AG09309 (cell line): ENCODE results near the gene TMPRSS13.
"Not testable (repeated sequence)": the region's sequence is repeated elsewhere in the genome, so short reads cannot be mapped to it uniquely, and the experiment has no call there.

Source experiments
- DNase-seq: peaks from one replicate; pipeline ENCODE4 v3.0.0-alpha.2; 2010; ENCODE audit warnings: low read depth
- H3K4me3 ChIP-seq: 2 replicates; pipeline ENCODE4 v1.5.1; 2011; ENCODE audit warnings: mild to moderate bottlenecking, low read depth, low read length, moderate library complexity; ENCODE audit not compliant: control insufficient read depth
- CTCF ChIP-seq: IDR thresholded peaks from 2 replicates; pipeline ENCODE4 v1.5.1; 2011; ENCODE audit warnings: mild to moderate bottlenecking, low read depth, low read length, inconsistent platforms; ENCODE audit not compliant: insufficient read depth, control insufficient read depth; ENCODE audit errors: missing control alignments

TMPRSS13 gene

GRCh38 chr11:117950301-117950700 is 21.1 kb upstream of the TMPRSS13 start:
- no peak for TF ChIP-seq CTCF
- H3K4me3 ChIP-seq: no peak overlapping the region
- DNase-seq: no peak

GRCh38 chr11:117949062-117949461 is 19.9 kb upstream of the TMPRSS13 start:
- no peak for TF ChIP-seq CTCF
- DNase-seq: no peak
- H3K4me3 ChIP-seq: no peak overlapping the region

GRCh38 chr11:117948466-117948865 is 19.3 kb upstream of the TMPRSS13 start:
- H3K4me3 ChIP-seq: not testable (repeated sequence)

GRCh38 chr11:117947751-117948150 is 18.5 kb upstream of the TMPRSS13 start:
- not testable (repeated sequence) for DNase-seq, H3K4me3 ChIP-seq

More at GRCh38 chr11:117948466-117948865, 19.3 kb upstream of the TMPRSS13 start:
- DNase-seq: not testable (repeated sequence)

GRCh38 chr11:117946842-117947526 is 17.8 kb upstream of the TMPRSS13 start:
- DNase-seq: peak; percentile 74
- TF ChIP-seq CTCF: peak; percentile 95

GRCh38 chr11:117946156-117946841 is 17.1 kb upstream of the TMPRSS13 start:
- no peak for DNase-seq
- no peak overlapping the region for H3K4me3 ChIP-seq
- TF ChIP-seq CTCF: no peak

More at GRCh38 chr11:117946842-117947526, 17.8 kb upstream of the TMPRSS13 start:
- no peak overlapping the region for H3K4me3 ChIP-seq

- DNase-seq: no peak
- H3K4me3 ChIP-seq: no peak overlapping the region
- TF ChIP-seq CTCF: no peak
Observed at GRCh38 chr11:117945047-117945810, 16.0 kb upstream of the TMPRSS13 start.
